Fibroblast of villous mesenchyme (primary cell): Measurements from ENCODE around the gene TMEM184C. TPM values are rescaled to one million over a fixed set of nuclear protein-coding genes. Genes with fewer than 3 reads are reported as not detected.

ENCODE experiments used
- DNase-seq: peaks from one replicate; pipeline ENCODE4 v3.0.0-alpha.2; 2010; ENCODE audit warnings: low read depth
- H3K4me3 ChIP-seq: 2 replicates; pipeline ENCODE4 v1.5.1; 2011; ENCODE audit warnings: low read depth, mild to moderate bottlenecking, low read length
- CTCF ChIP-seq: IDR thresholded peaks from 2 replicates; pipeline ENCODE4 v1.5.1; 2012; ENCODE audit warnings: low read depth, mild to moderate bottlenecking, low read length; ENCODE audit not compliant: insufficient read depth
- total RNA-seq: library from RNA; depleted of rRNA; stranded (reverse); fragments of >200 nt; gene quantifications from 2 replicates; pipeline ENCODE4 v1.2.3, GENCODE V29; 2012

The TMEM184C gene
- total RNA-seq, 1 donor: 44.9 TPM

GRCh38 chr4:147639388-147639787 lies 22.2 kb downstream of the TMEM184C start:
- H3K4me3 ChIP-seq: no peak overlapping the region
- no peak for TF ChIP-seq CTCF
- DNase-seq: peak; percentile 42

GRCh38 chr4:147640331-147640730 lies 23.1 kb downstream of the TMEM184C start:
- DNase-seq: no peak
- no peak for TF ChIP-seq CTCF
- no peak overlapping the region for H3K4me3 ChIP-seq

GRCh38 chr4:147643616-147644015 lies 26.4 kb downstream of the TMEM184C start:
- TF ChIP-seq CTCF: no peak
- no peak overlapping the region for H3K4me3 ChIP-seq
- DNase-seq: no peak

DNA sequence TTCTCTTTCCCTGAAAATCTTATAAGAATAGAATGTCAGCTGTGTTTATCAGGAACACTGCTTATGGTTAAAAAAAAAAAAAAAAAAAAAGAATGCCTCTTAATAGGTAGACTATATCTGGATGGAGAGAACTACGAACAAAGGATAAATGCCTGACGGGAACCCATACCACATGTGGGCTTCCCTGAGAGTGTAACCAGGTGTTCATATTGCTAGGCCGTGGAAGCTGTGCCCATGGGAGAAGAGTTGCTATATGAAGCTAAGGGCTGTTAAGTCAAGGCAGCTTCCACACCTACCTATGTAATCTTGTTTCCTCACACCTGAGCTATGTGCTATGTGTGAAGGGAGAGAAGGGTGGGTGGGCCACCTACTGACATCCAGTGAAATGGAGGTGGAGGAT lies 27.3 kb downstream of the TMEM184C start:
- H3K4me3 ChIP-seq: no peak overlapping the region
- TF ChIP-seq CTCF: no peak
- DNase-seq: no peak

DNA sequence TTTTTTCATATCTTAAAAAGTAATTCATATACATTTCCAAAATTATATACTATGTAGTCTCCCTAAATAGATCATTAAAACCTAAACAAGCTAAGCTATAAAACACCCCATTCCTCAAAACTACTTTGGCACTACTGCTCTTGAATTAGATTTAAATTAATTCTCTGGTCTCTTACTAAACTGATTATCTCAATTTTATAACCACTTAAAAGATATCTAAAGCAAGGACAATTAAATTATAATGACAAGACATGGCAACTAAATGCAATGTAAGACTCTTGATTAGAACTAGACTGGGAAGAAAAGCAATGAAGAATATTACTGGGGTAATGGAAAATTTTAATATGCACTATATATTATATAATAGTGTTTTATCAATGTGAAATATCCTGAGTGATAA lies 27.9 kb downstream of the TMEM184C start:
- TF ChIP-seq CTCF: no peak
- no peak for DNase-seq
- H3K4me3 ChIP-seq: no peak overlapping the region

DNA sequence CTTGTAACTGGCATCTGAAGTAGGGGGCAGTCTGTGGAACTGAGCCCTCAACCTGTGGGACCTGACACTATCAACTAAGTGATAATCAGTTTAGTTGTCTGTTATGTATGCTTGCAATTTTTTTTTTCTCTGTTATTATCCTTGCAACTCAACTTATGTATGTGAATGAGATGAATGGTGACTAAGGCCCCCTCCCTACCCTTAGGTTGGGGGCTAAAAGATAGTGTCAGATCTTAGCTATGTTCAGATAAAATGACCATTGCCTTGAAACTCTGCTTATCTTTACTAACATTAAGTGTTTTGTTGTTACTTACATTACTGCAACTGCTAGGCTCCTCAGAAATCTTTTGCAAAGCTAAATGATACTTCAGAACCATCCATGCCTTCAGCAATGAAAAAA lies 31.5 kb downstream of the TMEM184C start:
- no peak overlapping the region for H3K4me3 ChIP-seq
- no peak for DNase-seq
- no peak for TF ChIP-seq CTCF

DNA sequence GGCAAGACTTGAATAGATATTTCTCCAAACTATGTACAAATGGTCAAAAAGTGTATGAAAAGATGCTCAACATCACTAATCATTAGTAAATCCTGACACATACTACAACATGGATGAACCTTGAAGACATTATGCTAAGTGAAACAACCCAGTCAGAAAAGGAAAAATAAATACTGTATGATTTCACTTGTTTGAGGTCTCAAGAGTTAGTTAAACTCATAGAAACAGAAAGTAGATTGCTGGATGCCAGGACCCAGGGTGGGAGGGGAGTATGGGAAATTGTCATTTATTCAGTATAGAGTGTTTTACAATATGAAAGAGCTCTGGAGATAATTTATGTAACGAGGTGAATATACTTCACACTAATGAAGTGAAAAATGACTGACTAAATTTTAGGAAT lies 34.4 kb downstream of the TMEM184C start:
- TF ChIP-seq CTCF: no peak
- DNase-seq: no peak
- H3K4me3 ChIP-seq: no peak overlapping the region
